Lower lobe of right lung (tissue), 2 donors: Measurements from ENCODE around the gene BNC2. TPM values are rescaled to one million over a fixed set of nuclear protein-coding genes. Genes with fewer than 3 reads are reported as not detected.

Source experiments
- ATAC-seq, 2 donors: fragments of 200-7000 bp; cut with Tn5 transposase; one replicate each; pipeline ENCODE4 v1.9.1; 2020 to 2022; ENCODE audit warnings: mild to moderate bottlenecking in 2 of 2, moderate library complexity in 2 of 2
- DNase-seq: peaks from one replicate; pipeline ENCODE4 v3.0.0-alpha.2; 2020
- H3K27ac ChIP-seq: fragments of 200-600 bp; one replicate; pipeline ENCODE4 v1.8.0; 2022
- H3K27me3 ChIP-seq: fragments of 200-600 bp; one replicate; pipeline ENCODE4 v1.8.0; 2022; ENCODE audit warnings: low read depth
- H3K36me3 ChIP-seq: fragments of 200-600 bp; one replicate; pipeline ENCODE4 v1.8.0; 2022; ENCODE audit warnings: mild to moderate bottlenecking
- H3K4me1 ChIP-seq: fragments of 200-600 bp; one replicate; pipeline ENCODE4 v1.8.0; 2022
- H3K4me3 ChIP-seq: fragments of 200-600 bp; one replicate; pipeline ENCODE4 v1.8.0; 2022; ENCODE audit warnings: mild to moderate bottlenecking
- H3K9me3 ChIP-seq: fragments of 200-600 bp; one replicate; pipeline ENCODE4 v1.8.0; 2022
- CTCF ChIP-seq: fragments of 200-600 bp; IDR thresholded peaks from one replicate; pipeline ENCODE4 v1.8.0; 2022; ENCODE audit warnings: antibody characterized with exemption, mild to moderate bottlenecking
- intact Hi-C: fragments of 100-400 bp; cut with DNase I; formaldehyde crosslinking; loops from one replicate; pipeline ENCODE4 v1.11.0; 2022
- total RNA-seq: library from RNA; stranded (reverse); fragmentation: NEBNext Ultra II Directional; extraction: Animal tissue kit (Norgen Biotek cat#: 25700); gene quantifications from one replicate; pipeline ENCODE4 v1.2.1, GENCODE V29; 2021
- donor health status: DM: no; HTN: yes; CAD: no; lungs with severe emphysema.

The BNC2 gene
- total RNA-seq, 1 donor from 2014 or later, result 15.0 TPM

GRCh38 chr9:16559418-16560188 is 310.9 kb downstream of the BNC2 start:
- no peaks in the 10 kb centered on the region for H3K4me1 ChIP-seq
- H3K4me3 ChIP-seq, result no peak overlapping the region
- H3K27me3 ChIP-seq, result no peaks in the 10 kb centered on the region
- no peak for DNase-seq
- H3K27ac ChIP-seq, result no peak overlapping the region
- ATAC-seq, result no peak
- no peaks in the 10 kb centered on the region for H3K36me3 ChIP-seq
- intact Hi-C loops, result no loop called here
- H3K9me3 ChIP-seq, result no peaks in the 10 kb centered on the region
- no peak for TF ChIP-seq CTCF

DNA sequence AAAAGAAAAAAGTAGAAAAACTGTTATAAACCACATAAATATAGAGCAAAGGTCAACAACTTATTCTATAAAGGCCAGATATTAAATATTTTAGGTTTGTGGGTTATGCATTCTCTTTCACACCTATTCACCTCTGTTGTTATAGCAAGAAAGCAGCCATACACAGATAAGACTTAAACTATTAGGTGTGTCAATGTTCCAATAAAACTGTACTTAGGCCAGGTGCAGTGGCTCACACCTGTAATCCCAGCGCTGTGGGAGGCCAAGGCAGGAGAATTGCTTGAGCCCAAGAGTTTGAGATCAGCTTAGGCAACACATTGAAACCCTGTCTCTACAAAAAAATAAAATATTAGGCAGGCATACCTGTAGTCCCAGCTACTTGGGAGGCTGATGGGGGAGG is 314.7 kb downstream of the BNC2 start:
- DNase-seq, result no peak
- intact Hi-C loops, result no loop called here
- TF ChIP-seq CTCF, result no peak
- ATAC-seq, result no peak
- Histone ChIP-seq H3K4me1 (no peaks in the 10 kb centered on the region), H3K27ac (no peak overlapping the region), H3K4me3 (no peak overlapping the region), H3K27me3 (no peaks in the 10 kb centered on the region), H3K9me3 (no peaks in the 10 kb centered on the region), H3K36me3 (no peaks in the 10 kb centered on the region)

DNA sequence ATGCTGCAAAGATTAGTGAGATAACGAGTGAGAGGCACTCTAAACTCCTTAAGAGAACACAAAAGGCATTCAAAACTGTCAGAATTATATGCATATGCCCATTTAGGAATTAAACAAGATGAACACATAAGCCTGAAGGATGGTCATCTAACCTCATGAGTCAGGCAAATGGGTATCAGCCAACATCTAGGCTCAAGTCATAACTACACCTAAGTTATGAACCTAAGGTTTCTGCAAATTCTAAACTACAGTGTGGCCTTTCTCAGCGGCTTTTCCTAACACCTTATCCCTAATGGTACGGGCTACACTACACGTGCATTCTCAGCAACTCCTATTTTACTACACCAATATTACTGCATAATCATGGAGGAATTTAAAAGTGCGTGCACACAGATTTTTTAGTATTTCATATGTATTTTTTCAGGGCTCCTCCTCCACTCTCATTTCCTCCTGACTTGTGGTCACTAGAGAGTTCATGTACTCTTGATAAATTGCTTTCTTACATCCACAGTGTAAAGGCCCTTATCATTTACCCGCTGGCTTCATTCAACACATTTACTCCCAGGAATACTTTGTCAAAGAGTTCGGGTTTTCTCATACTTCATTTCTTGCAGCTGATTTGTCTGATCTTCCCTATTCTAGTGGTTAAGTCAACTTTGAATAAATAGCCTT is 316.5 kb downstream of the BNC2 start:
- Histone ChIP-seq H3K27me3 (no peaks in the 10 kb centered on the region), H3K9me3 (no peaks in the 10 kb centered on the region), H3K4me1 (no peaks in the 10 kb centered on the region), H3K27ac (no peak overlapping the region), H3K4me3 (no peak overlapping the region), H3K36me3 (no peaks in the 10 kb centered on the region)
- ATAC-seq (no peak), DNase-seq (no peak)
- intact Hi-C loops, result no loop called here
- no peak for TF ChIP-seq CTCF

DNA sequence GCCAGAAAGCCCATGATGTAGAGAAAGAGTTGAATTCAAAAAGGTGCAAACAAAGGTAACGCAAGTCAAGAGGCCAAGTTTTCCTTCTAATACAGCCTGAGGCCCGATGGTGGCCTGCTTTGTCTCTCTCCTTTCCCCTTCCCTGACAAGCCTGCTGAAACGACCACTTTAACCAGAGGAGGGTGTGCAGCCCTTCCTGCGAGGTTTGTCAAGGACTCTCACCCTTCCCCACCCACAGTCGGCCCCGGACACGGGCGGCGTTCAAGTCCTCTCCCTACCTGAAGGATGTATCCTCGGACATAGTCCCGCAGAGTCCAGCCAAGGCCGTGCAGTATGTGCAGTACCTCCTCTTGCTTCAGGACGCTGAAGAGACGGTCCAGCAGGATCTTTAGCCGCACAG is 318.2 kb downstream of the BNC2 start:
- Histone ChIP-seq H3K4me3 (no peak overlapping the region), H3K27ac (no peak overlapping the region), H3K9me3 (no peaks in the 10 kb centered on the region), H3K36me3 (no peaks in the 10 kb centered on the region), H3K4me1 (no peaks in the 10 kb centered on the region), H3K27me3 (no peaks in the 10 kb centered on the region)
- intact Hi-C loops, result no loop called here
- ATAC-seq, result no peak
- DNase-seq, result no peak
- TF ChIP-seq CTCF, result no peak

DNA sequence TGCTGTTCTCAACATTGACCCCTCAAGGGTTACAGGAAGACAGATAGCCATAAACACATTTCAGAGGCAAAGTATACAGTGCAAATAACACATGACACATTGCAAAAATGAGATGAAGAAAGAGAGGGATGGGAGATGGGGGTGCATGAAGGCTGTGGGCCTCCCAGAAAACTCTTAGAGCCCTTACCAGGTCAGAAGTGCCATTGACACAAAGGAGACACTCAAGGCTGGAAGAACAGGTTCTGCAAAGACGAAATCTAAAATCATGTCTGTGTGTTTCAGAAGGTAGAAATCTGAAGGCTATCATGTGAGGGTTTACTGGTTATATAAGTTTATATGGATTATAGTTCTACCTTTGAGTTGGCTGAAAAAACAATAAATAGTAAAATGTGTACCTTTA is 318.8 kb downstream of the BNC2 start:
- Histone ChIP-seq H3K9me3 (no peaks in the 10 kb centered on the region), H3K4me1 (no peaks in the 10 kb centered on the region), H3K4me3 (no peak overlapping the region), H3K27me3 (no peaks in the 10 kb centered on the region), H3K27ac (no peak overlapping the region), H3K36me3 (no peaks in the 10 kb centered on the region)
- intact Hi-C loops, result no loop called here
- TF ChIP-seq CTCF, result no peak
- ATAC-seq (peak; percentile 70 to 76), DNase-seq (no peak)
